Neural cell (in vitro differentiated cells): Measurements from ENCODE around the gene OR1J2.

Source experiments
- EP300 ChIP-seq: fragments of 450-650 bp; conservative IDR thresholded peaks from 2 replicates; pipeline ENCODE4 v1.6.1; 2014; ENCODE audit warnings: antibody characterized with exemption, mild to moderate bottlenecking, moderate library complexity; ENCODE audit not compliant: poor library complexity, severe bottlenecking
- EZH2 ChIP-seq: fragments of 200-600, 300-800 bp; shearing (Covaris generic), sonication (generic); IDR thresholded peaks from 2 replicates; pipeline ENCODE4 v1.6.1; 2014; ENCODE audit warnings: antibody characterized with exemption, low read length, borderline replicate concordance, mild to moderate bottlenecking; ENCODE audit not compliant: insufficient read depth, poor library complexity, severe bottlenecking
- MXI1 ChIP-seq: fragments of 450-650 bp; conservative IDR thresholded peaks from 2 replicates; pipeline ENCODE4 v1.6.1; 2014; ENCODE audit warnings: antibody characterized with exemption, mild to moderate bottlenecking; ENCODE audit not compliant: poor library complexity, severe bottlenecking
- POLR2AphosphoS5 ChIP-seq: IDR thresholded peaks from 2 replicates; pipeline ENCODE4 v1.6.1; 2012
- RAD21 ChIP-seq: fragments of 450-650 bp; conservative IDR thresholded peaks from 2 replicates; pipeline ENCODE4 v1.6.1; 2014; ENCODE audit warnings: antibody characterized with exemption, mild to moderate bottlenecking, moderate library complexity
- SMC3 ChIP-seq: fragments of 450-650 bp; conservative IDR thresholded peaks from 2 replicates; pipeline ENCODE4 v1.6.1; 2014; ENCODE audit warnings: antibody characterized with exemption, mild to moderate bottlenecking, moderate library complexity; ENCODE audit not compliant: poor library complexity
- TAF1 ChIP-seq: IDR thresholded peaks from 2 replicates; pipeline ENCODE4 v1.6.1; 2012; ENCODE audit warnings: low read depth
- TF ChIP-seq, protein P1 (sequence below): fragments of 450-650 bp; IDR thresholded peaks from 2 replicates; pipeline ENCODE4 v1.5.1; 2014; ENCODE audit warnings: antibody characterized with exemption, mild to moderate bottlenecking, moderate library complexity; ENCODE audit not compliant: poor library complexity, severe bottlenecking
- TF ChIP-seq, protein P2 (sequence below): IDR thresholded peaks from 2 replicates; pipeline ENCODE4 v1.6.1; 2012; ENCODE audit warnings: borderline replicate concordance

DNA sequence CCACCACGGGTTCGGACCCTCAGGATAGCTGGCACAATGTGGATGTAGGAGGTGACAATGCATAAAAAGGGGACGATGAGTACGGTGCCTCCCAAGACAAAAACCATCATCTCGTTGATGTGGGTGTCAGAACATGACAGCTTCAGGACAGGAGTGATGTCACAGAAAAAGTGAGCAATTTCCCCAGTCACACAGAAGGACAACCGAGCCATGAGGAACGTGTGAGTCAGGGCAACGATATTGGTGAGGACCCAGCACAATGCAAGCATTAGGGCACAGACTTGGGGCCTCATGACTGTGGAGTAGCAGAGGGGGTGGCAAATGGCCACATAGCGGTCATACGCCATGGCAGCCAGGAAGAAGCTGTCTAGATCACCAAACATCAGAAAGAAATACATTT, 16.0 kb downstream of the OR1J2 start:
- TF ChIP-seq, protein P1, sequence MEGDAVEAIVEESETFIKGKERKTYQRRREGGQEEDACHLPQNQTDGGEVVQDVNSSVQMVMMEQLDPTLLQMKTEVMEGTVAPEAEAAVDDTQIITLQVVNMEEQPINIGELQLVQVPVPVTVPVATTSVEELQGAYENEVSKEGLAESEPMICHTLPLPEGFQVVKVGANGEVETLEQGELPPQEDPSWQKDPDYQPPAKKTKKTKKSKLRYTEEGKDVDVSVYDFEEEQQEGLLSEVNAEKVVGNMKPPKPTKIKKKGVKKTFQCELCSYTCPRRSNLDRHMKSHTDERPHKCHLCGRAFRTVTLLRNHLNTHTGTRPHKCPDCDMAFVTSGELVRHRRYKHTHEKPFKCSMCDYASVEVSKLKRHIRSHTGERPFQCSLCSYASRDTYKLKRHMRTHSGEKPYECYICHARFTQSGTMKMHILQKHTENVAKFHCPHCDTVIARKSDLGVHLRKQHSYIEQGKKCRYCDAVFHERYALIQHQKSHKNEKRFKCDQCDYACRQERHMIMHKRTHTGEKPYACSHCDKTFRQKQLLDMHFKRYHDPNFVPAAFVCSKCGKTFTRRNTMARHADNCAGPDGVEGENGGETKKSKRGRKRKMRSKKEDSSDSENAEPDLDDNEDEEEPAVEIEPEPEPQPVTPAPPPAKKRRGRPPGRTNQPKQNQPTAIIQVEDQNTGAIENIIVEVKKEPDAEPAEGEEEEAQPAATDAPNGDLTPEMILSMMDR, result no peak
- TF ChIP-seq, protein P2, sequence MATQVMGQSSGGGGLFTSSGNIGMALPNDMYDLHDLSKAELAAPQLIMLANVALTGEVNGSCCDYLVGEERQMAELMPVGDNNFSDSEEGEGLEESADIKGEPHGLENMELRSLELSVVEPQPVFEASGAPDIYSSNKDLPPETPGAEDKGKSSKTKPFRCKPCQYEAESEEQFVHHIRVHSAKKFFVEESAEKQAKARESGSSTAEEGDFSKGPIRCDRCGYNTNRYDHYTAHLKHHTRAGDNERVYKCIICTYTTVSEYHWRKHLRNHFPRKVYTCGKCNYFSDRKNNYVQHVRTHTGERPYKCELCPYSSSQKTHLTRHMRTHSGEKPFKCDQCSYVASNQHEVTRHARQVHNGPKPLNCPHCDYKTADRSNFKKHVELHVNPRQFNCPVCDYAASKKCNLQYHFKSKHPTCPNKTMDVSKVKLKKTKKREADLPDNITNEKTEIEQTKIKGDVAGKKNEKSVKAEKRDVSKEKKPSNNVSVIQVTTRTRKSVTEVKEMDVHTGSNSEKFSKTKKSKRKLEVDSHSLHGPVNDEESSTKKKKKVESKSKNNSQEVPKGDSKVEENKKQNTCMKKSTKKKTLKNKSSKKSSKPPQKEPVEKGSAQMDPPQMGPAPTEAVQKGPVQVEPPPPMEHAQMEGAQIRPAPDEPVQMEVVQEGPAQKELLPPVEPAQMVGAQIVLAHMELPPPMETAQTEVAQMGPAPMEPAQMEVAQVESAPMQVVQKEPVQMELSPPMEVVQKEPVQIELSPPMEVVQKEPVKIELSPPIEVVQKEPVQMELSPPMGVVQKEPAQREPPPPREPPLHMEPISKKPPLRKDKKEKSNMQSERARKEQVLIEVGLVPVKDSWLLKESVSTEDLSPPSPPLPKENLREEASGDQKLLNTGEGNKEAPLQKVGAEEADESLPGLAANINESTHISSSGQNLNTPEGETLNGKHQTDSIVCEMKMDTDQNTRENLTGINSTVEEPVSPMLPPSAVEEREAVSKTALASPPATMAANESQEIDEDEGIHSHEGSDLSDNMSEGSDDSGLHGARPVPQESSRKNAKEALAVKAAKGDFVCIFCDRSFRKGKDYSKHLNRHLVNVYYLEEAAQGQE, result no peak
- TF ChIP-seq MXI1 (no peak), POLR2AphosphoS5 (no peak), EZH2 (no peak), EP300 (no peak), RAD21 (no peak), SMC3 (no peak), TAF1 (no peak)
